K562 (cell line): ENCODE measurements around the gene KCNB1. TPM values are rescaled to one million over a fixed set of nuclear protein-coding genes. Genes with fewer than 3 reads are reported as not detected.

Experiments
- ATAC-seq: fragments of 200-7000 bp; cut with Tn5 transposase; 3 replicates; pipeline ENCODE4 v1.9.1; 2020; ENCODE audit warnings: moderate library complexity
- BruUV-seq: library from RNA; stranded (reverse); fragments of 400-500 nt; replicated peaks from 2 replicates; lab custom pipeline; 2021; lab: Mats Ljungman, UMichigan
- CTCF ChIA-PET: fragments of 300-600 bp; formaldehyde crosslinking; extraction: SDS; loops from one replicate; lab custom pipeline; 2021; ENCODE audit warnings: low intra/inter-chr PET ratio; lab: Yijun Ruan, JAX
- POLR2A ChIA-PET: fragments of 300-600, 350-650 bp; sonication (Branson Sonifier 250); formaldehyde crosslinking; extraction: SDS; loops from one replicate; lab custom pipeline; 2021; ENCODE audit warnings: antibody characterized with exemption, inconsistent platforms; lab: Yijun Ruan, JAX
- DNase-seq, 4 experiments: peaks; one replicate each; pipeline versions ENCODE4 v3.0.0 to v3.0.0-alpha.2; 2011 to 2018; ENCODE audit warnings: low spot score in 3 of 4, mixed read lengths in 3 of 4; ENCODE audit errors: extremely low read depth in 1 of 4
- FAIRE-seq: peaks from 2 replicates; lab custom pipeline; 2011; peaks lifted over from hg19 to GRCh38; lab: Jason Lieb, UNC
- H2AFZ ChIP-seq: 2 replicates; pipeline ENCODE4 v1.6.0; 2011; ENCODE audit warnings: low read depth, low read length, control low read depth, inconsistent platforms
- H3K27ac ChIP-seq: fragments of 200-600 bp; 3 replicates; pipeline ENCODE4 v1.8.0; 2011; ENCODE audit warnings: low read depth, mild to moderate bottlenecking, control low read depth, inconsistent platforms, low read length, moderate library complexity, mixed read lengths; ENCODE audit errors: extremely low read depth
- H3K27me3 ChIP-seq, 2 experiments: fragments of 300-600 bp in 1 of 2; 2 replicates in 1 of 2; 3 replicates in 1 of 2; pipeline versions ENCODE4 v1.6.0 to v1.8.0; 2011; ENCODE audit warnings: inconsistent platforms in 2 of 2, low read length in 2 of 2, mild to moderate bottlenecking in 1 of 2, mixed read lengths in 1 of 2, moderate library complexity in 1 of 2; ENCODE audit not compliant: control insufficient read depth in 2 of 2, insufficient read depth in 2 of 2
- H3K36me3 ChIP-seq: fragments of 300-600 bp; 3 replicates; pipeline ENCODE4 v1.8.0; 2011; ENCODE audit warnings: mild to moderate bottlenecking, low read length, inconsistent platforms; ENCODE audit not compliant: control insufficient read depth, insufficient read depth
- H3K4me1 ChIP-seq, 2 experiments: fragments of 200-600 bp in 1 of 2; replicated peaks in 1 of 2; 2 replicates in 1 of 2; 3 replicates in 1 of 2; pipeline versions ENCODE4 v1.5.1 to v1.8.0; 2011; ENCODE audit warnings: inconsistent platforms in 2 of 2, low read length in 2 of 2, mild to moderate bottlenecking in 1 of 2, mixed read lengths in 1 of 2, moderate library complexity in 1 of 2; ENCODE audit not compliant: control insufficient read depth in 2 of 2, insufficient read depth in 2 of 2
- H3K4me2 ChIP-seq: 2 replicates; pipeline ENCODE4 v1.6.1; 2011; ENCODE audit warnings: low read length, control low read depth, inconsistent platforms, mixed read lengths; ENCODE audit not compliant: insufficient read depth
- H3K4me3 ChIP-seq: fragments of 200-600 bp; sonication (generic), shearing (Covaris generic); 2 replicates; pipeline ENCODE4 v1.5.1; 2016; ENCODE audit warnings: control low read depth, inconsistent platforms
- H3K79me2 ChIP-seq: fragments of 200-600 bp; 3 replicates; pipeline ENCODE4 v1.8.0; 2011; ENCODE audit warnings: low read length, inconsistent platforms; ENCODE audit not compliant: control insufficient read depth, insufficient read depth
- H3K9ac ChIP-seq, 2 experiments: 2 replicates each; pipeline versions ENCODE4 v1.6.0 to v1.6.1; 2011; ENCODE audit warnings: low read depth in 2 of 2, low read length in 2 of 2, control low read depth in 1 of 2, inconsistent platforms in 1 of 2, mild to moderate bottlenecking in 1 of 2, mixed read lengths in 1 of 2; ENCODE audit not compliant: insufficient read depth in 1 of 2
- H3K9me1 ChIP-seq: one replicate; pipeline ENCODE4 v1.6.0; 2011; ENCODE audit warnings: inconsistent platforms, mild to moderate bottlenecking, low read length, moderate library complexity; ENCODE audit not compliant: control insufficient read depth, insufficient read depth
- H3K9me3 ChIP-seq: replicated peaks from 2 replicates; pipeline ENCODE4 v1.5.1; 2011; ENCODE audit warnings: low read depth, low read length, inconsistent platforms; ENCODE audit not compliant: control insufficient read depth, insufficient read depth
- H4K20me1 ChIP-seq: replicated peaks from 2 replicates; pipeline ENCODE4 v1.6.1; 2011; ENCODE audit warnings: low read length, inconsistent platforms, mixed read lengths; ENCODE audit not compliant: control insufficient read depth, insufficient read depth
- GABPB2 ChIP-seq: fragments of 250-450 bp; sonication (Bioruptor Pico); conservative IDR thresholded peaks from 2 replicates; pipeline ENCODE4 v1.5.1; 2021; ENCODE audit warnings: mild to moderate bottlenecking
- GATAD2A ChIP-seq: fragments of 450-650 bp; IDR thresholded peaks from 2 replicates; pipeline ENCODE4 v1.6.1; 2017
- KAT7 ChIP-seq: sonication (generic); formaldehyde crosslinking; IDR thresholded peaks from 2 replicates; pipeline ENCODE4 v1.8.0; 2022; ENCODE audit warnings: missing genetic modification reagents, mild to moderate bottlenecking, borderline replicate concordance
- MAX ChIP-seq: sonication (generic); formaldehyde crosslinking; IDR thresholded peaks from 2 replicates; pipeline ENCODE4 v1.9.0; 2022; ENCODE audit warnings: mild to moderate bottlenecking, missing genetic modification reagents
- PTTG1 ChIP-seq: fragments of 450-650 bp; IDR thresholded peaks from 2 replicates; pipeline ENCODE4 v1.6.1; 2016; ENCODE audit warnings: low read depth, mild to moderate bottlenecking, missing genetic modification characterization, missing compliant biosample characterization
- ZNF134 ChIP-seq: fragments of 250-450 bp; sonication (Bioruptor Pico); conservative IDR thresholded peaks from 2 replicates; pipeline ENCODE4 v1.4.0; 2020
- ZNF23 ChIP-seq: fragments of 250-450 bp; sonication (Bioruptor Pico); IDR thresholded peaks from 2 replicates; pipeline ENCODE4 v1.4.0; 2020; ENCODE audit warnings: mild to moderate bottlenecking
- ZNF274 ChIP-seq: IDR thresholded peaks from 2 replicates; pipeline ENCODE4 v1.6.1; 2011; ENCODE audit warnings: low read depth, mild to moderate bottlenecking, low read length, moderate library complexity, borderline replicate concordance
- WGBS: fragments of 100-300 bp; shearing (Covaris generic); methylation state at CpG from one replicate; pipeline ENCODE4 v1.1.6; 2016; ENCODE audit warnings: low coverage, mixed read lengths; ENCODE audit not compliant: insufficient coverage; ENCODE audit errors: missing lambda C conversion rate; 5-methylcytosine and 5-hydroxymethylcytosine counted together
- in situ Hi-C: fragments of 300-500 bp; cut with MboI; formaldehyde crosslinking; loops from 4 replicates; pipeline ENCODE4 v1.15.0; 2018; ENCODE audit warnings: inconsistent platforms, mixed read lengths
- intact Hi-C: fragments of 100-400 bp; cut with micrococcal nuclease; formaldehyde crosslinking; loops from 2 replicates; pipeline ENCODE4 v1.14.2; 2022
- polyA plus RNA-seq, 8 experiments: library from polyadenylated mRNA; depleted of rRNA in 4 of 8; stranded (reverse) in 5 of 8; unstranded in 3 of 8; fragments of >200 nt; fragmentation: Nextera tagmentation in 2 of 8; fragmentation: Illumina TruSeq in 1 of 8; extraction: Ambion mirVana in 2 of 8; extraction: Trizol in 1 of 8; gene quantifications; 2 replicates each; pipeline versions ENCODE4 v1.2.1 to v1.2.3, GENCODE V29; 2011 to 2014; ENCODE audit warnings: inconsistent platforms in 1 of 8, missing spikeins in 1 of 8
- total RNA-seq, 7 experiments: library from RNA; depleted of rRNA in 6 of 7; stranded (reverse); fragments of >200 nt in 6 of 7; fragmentation: Illumina TruSeq in 2 of 7; extraction: Trizol in 2 of 7; gene quantifications; 2 replicates each; pipeline versions ENCODE4 v1.2.1 to v1.2.3, GENCODE V29; 2011 to 2021; ENCODE audit warnings: low replicate concordance in 1 of 7

The KCNB1 gene
- total and polyA plus RNA-seq, 9 of the 15 experiments (the other 6 are each of a cell fraction or from before 2014, with no cell fraction given) = 0.01 to 0.06 TPM; not detected in 7

GRCh38 chr20:49377326-49377725 is 105.1 kb downstream of the KCNB1 start:
- peaks cover 7% of the 10 kb centered on the region; the same call in 1 of the 2 replicates for H4K20me1 ChIP-seq
- no peak for FAIRE-seq
- no peaks in the 10 kb centered on the region for H3K79me2 ChIP-seq
- ATAC-seq = no peak
- H3K27ac ChIP-seq = no peak overlapping the region
- BruUV-seq = no TSS peak
- no peaks in the 10 kb centered on the region for H3K9me3 ChIP-seq
- no peak overlapping the region for H3K4me3 ChIP-seq
- no peak for DNase-seq
- intact Hi-C loops (no loop called here), in situ Hi-C loops (no loop called here)
- no peak overlapping the region for H3K4me2 ChIP-seq
- ChIA-PET POLR2A (interaction anchor here (0.5 to 0.7 kb wide), 3 partner anchors 24 to 1133 kb away, joined by 3 read pairs; partner anchors contain the start of gene PTPN1), CTCF (interaction anchor here (0.6 kb wide), 1 partner anchor 11 kb away, joined by 3 read pairs; no protein-coding TSS in a partner anchor)
- H3K27me3 ChIP-seq = peaks cover 22 to 61% of the 10 kb centered on the region in 2 experiments; a peak in 4 of 5 replicates
- H3K9ac ChIP-seq = no peak overlapping the region
- H3K9me1 ChIP-seq = no peaks in the 10 kb centered on the region
- no peaks in the 10 kb centered on the region for H3K4me1 ChIP-seq
- no peak for TF ChIP-seq MAX (CRISPR knock-in tag)
- no peak for TF ChIP-seq ZNF23 (CRISPR knock-in tag)
- TF ChIP-seq KAT7 = no peak
- TF ChIP-seq GABPB2 = no peak
- no peak for TF ChIP-seq ZNF134 (CRISPR knock-in tag)
- TF ChIP-seq GATAD2A = no peak
- no peak for TF ChIP-seq ZNF274
- TF ChIP-seq PTTG1 (tag) = no peak
- no peak overlapping the region for H2AFZ ChIP-seq
- 3% methylated on average over 4 of the region's 4 CpGs for WGBS
- H3K36me3 ChIP-seq = no peaks in the 10 kb centered on the region
